ENCODE results near the gene TEDC1.

The TEDC1 gene

DNA sequence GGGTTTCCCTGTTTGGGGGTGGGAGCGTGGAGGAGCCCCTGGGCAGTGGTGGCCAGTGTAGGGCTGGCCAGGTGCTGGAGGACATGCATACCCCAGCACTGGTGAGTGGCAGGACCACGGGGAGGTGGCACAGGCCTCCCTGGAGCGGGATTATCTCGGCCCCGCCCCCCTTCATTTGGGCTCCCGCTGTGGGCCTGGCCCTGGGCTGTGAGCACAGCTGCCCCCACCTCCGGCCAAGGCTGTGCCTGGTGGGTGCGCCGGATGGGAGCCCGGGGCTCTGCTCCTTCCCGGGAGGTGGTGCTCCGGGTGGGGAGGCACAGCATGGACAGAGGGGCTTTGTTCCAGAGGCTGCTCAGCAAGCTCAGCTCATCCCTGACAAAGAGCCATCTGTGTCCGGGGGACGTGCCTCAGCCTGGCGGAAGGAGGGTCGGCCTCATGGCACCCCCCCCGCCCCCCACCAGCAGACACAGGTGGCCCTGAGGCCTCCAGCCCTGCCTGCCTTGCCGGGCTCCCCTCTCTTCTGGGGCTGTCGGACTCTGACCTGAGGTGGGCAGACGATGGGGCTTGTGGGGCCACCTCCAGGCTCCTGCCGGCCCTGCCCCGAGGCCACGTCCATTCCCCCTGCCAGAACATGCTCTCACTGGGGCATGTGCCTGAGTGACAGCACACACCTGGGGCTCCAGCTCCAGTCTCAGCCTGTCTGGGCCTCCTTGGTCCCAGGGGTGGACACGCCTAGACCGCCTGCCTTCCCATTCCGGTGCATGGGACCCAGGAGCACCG, 8.4 kb downstream of the TEDC1 start:
- DNase-seq, result no peak

DNA sequence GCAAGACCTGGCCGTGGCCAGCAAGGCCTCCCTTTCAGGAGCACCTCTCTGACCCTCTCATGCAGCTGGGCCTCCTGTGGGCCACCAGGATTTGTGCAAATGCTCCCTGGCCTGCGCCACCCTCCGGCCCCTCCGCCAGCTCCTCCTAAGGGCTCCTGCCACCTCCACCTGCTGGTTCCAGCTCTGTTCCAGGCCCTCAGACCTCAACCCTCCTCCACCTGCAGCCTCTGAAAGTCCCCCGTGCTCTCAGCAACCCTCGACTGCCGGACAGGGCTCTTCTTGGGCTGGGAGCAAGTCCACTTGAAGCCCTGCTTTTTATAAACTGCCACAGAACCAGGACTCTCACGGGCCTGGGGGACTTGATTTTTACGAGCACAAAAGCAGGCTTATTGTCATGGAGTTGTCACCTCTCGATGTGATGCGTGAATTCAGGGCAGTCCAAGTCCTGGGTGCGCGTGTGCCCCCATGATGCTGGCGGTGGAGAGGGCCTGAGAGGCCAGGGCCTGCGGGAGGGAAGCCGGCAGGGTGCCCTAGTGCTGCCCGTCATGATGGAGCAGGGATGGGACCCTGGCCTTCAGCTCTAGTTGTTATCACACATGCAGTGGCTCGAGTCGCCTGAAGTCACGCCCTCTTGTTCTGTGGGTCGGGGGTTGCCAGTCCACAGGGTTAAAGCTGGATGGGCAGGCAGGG, 9.1 kb downstream of the TEDC1 start:
- DNase-seq, result no peak

DNA sequence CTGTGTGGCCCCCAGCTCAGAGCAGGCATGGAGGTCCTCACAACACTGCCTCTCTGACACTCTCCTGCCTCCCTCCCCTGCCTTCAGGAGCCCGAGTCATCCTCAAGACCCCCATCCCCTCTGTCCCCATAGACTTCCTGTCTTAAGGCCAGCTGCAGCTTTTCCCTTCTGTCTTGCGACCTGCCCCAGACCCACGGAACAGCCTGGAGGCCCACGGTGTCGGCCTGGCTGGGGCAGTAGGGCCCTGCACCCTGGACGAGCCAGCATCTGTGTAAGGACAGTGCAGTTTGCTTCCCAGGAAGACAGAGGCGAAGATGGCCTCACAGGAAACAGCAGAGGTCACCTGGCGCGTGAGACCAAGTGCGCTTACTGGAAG, 9.7 kb downstream of the TEDC1 start:
- DNase-seq, result no peak

DNA sequence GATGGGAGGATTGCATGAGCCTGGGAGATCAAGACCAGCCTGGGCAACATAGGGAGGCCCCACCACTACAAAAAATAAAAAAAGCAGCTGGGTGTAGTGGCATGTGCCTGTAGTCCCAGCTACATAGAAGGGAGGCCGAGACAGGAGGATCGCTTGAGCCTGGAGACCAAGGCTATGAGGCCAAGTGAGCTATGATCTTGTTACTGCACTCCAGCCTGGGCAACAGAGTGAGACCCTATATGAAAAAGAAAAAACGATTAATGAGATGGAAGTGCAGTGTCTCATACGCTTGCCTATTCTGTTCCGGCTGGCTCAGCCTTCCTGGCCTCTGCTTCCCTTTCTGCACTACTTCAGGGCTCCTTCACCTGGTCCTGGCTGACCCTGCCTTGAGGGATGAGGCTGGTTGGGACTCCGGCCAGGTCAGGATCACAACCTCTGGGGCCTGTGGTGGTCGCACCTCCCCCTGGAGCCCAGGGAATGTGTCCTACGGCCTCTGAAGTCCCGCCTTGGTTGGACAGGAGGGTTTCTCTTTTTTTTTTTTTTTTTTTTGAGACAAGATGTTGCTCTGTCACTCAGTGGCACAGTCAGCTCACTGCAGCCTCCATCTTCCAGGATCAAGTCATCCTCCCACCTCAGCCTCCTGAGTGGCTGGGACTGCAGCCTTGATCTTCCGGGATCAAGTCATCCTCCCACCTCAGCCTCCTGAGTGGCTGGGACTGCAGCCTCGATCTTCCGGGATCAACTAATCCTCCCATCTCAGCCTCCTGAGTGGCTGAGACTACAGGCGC, 10.7 kb downstream of the TEDC1 start:
- no peak for DNase-seq

DNA sequence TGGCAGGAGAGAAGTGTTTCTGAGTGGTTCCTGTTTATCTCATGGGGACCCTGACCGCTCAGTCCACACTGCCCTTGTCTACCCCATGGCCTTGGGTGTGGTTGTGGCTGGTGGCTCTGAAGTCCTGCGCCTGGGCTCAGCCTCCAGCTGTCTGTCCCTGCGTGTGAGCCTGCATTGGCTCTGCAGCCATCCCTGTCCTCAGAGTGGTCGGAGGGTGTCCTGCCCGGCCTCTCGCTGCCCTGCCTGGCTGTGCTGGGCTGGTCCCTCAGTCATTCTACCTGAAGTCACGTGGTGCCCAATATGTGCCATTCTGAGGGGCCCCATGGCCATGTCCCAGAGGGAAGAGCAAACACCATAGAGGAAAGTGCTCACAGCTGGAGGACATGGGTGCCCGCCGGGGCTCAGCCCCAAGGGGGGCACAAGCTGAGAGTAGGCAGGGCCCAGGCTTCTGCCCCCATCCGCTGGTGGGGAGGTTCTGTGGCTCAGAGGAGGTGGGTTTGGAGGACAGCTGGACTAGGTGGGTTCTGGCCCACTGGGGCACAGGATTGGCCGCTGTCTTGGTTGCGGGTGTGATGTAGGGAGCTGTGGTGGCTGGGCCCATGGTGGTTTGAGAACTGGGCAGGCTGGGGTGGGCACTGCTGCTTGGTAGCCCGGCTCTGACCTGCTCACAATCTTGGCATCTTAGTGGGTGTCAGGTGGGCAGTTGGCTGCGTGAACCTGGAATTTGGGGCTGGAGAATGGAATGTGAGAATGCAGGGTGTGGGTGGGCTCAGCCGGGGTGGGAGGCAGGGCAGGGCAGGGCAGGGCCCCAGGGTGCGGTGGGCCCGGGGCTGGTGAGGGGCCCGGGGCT, 11.6 kb downstream of the TEDC1 start:
- no peak for DNase-seq

DNA sequence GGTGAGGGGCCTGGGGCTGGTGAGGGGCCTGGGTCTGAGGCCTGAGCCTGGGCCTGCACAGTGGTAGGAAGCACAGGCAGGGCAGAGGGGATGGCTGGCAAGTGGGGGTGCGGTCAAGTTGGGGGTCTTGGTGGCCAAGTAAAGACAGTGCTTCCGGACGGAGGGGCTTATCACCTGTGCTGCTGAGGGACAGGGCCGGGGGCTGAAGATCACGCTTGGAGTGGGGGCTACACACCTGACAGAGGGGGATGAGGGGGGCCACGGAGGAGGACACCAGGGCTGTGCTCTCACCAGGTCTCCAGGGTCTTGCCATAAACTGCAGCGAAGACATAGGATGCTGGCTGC, 12.2 kb downstream of the TEDC1 start:
- DNase-seq, result no peak

DNA sequence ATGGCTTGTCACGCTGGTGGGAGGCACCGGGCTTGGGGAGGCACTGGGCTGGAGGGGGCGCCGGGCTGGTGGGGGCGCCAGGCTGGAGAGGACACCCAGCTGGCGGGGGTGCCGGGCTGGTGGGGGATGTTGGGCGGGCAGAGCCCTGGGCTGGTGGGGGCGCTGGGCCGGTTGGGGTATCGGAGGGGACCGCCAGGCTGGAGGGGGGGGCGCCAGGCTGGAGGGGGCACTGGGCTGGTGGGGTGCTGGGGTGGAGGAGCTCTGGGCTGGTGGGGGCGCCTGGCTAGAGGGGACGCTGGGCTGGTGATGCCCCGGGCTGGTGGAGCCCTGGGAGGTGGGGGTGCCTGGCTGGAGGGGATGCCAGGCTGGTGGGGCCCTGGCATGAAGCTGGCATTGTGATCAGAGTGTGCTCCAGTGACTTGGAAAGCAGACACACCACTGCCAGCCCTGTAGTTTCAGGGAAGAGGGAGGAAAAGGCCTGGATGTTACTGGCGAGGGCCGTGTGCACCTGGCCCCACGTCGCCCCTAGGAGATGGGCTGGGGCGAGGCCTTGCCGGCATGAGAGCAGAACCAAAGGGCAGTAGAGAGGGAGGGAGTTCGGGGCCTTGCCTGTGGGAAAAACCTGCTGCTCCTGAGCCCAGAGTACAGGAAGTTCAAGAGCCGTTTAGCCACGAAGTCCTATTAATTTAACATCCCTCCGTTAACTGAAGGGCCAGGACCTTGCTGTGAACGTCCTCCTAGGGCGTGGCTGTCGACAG, 13.1 kb downstream of the TEDC1 start:
- DNase-seq, result no peak

DNA sequence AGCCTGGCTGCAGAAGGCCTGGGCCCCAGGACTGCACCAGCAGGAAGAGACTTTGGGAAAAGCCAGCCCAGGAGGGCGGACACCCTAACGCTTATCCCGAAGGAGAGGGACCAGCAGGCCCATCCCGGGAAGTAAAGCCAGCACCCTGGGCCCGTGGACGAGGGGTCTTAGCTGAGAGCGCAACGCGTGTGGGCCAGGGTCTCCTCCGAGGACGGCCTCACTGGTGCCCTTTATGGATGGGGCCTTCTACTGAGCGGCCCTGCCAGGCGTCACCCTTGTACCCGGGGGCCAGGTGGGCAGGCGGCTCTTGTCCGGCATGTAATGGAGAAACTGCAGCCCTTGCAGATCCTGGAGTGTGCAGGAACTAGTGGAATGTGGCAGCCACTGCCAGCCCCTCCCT, 14.1 kb downstream of the TEDC1 start:
- no peak for DNase-seq

DNA sequence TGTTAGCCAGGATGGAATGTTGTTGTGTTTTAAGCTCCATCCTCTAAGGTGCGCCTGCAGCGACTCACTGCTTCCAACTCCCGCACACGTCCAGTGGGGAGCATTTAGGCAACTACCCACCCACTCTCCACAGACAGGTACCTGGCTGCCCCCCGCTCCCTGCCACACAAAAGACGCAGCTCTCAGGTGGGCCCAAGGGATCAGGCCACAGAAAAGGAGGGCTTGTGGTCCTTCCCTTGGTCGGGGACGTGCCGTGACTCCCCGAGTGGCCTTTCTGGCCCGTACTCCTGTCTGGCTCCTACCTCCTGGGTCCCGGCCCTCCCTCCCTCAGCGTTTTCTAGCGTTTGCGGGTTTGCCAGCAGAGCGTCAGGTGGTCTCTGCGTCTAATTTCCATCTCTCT, 16.2 kb downstream of the TEDC1 start:
- no peak for DNase-seq

DNA sequence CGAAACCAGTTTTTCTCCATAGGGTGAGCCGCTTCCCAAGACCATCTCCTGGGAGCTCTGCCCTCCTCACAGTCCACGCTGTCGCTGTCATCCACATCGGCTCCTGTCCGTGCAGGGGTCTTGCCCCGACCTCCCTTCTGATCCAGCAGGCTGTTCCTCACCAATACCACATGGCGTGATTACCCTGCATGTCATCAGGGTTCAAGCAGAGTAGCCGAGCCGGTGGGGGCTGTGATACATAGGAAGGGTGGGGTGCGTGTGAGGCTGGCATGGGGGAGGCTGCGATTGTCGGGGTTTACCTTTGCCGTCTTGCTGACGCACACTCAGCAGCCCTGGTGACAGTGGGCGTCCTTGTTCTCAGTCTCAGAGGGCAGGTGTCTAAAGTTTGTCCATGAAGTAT, 17.0 kb downstream of the TEDC1 start:
- no peak for DNase-seq

DNA sequence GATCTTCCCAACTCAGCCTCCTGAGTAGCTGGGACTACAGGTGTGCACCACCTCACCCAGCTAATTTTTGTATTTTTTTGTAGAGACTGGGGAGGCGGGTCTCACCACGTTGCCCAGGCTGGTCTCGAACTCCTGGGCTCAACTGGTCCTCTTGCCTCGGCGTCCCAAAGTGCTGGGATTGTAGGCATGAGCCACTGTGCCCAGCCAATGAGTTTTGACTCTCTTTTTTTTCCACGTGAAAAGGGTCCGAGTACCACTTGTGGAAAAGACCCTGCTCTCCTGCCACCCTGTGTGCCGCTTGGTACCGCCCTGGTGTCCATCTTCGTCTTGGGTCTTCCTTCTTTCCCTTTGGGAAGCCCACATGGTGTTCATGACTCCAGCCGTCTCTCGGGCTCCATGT, 17.6 kb downstream of the TEDC1 start:
- no peak for DNase-seq

DNA sequence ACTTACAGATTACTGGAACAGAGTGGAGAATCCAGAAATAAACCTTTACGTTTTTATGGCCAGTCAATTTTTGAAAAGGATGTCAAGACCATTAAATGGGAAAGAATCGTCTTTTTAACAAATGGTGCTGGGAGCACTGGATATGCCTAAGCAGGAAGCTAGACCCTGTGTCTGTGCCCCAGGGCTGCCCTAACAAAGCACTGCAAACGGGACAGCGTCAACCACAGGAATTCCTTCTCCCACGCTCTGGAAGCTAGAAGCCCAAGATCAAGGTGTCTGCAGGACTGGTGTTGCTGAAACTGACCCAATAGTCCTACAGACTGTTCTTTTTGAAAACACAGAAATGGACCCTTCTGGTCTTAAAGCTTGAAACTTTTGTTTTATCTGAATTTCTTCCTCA, 26.1 kb downstream of the TEDC1 start:
- DNase-seq, result no peak

DNA sequence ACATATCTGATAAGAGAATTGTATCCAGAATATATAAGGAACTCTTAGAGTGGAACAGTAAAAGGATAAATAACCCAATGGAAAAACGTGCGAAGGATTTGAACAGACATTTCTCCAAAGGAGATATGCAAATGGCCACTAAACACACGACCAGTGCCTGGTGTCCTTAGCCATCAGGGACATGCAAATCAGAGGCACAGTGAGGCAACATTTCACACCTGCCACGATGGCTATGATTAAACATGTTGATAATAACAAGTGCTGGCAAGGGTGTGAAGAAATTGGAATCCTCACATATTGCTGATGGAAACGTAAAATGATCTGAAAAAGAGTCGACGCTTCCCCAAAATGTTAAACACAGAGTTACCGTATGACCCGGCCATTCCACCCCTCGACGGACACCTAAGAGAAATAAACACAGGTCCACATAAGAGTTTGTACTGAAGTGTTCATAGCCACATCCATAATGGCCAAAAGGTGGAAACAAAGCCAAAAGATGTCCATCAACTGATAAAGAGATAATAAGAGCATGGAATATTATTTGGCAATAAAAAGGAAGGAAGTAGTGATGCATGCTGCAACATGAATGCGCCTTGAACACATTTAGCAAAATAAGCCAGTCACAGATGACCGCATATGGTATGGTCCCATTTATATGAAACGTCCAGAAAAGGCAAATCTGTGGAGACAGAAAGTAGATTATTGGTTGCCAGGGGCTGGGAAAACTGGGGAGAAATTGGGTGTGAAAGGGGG, 29.1 kb downstream of the TEDC1 start:
- DNase-seq, result no peak

DNA sequence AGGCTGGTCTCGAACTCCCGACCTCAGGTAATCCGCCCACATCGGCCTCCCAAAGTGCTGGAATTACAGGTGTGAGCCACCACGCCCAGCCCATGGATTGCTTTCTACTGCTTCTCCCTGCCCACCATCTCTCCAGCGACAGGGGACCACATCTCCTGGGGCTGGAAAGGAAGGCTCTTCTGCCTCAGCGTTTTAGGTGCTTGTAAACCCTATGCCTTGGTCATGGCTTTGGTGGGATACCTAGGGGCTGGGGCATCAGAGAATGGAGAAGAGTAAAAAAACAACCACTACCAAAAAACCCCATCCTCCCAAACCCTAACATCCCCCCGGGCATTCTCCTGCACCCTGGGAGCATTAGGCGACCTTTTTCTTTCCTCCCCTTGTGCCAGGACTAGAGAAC, 34.3 kb downstream of the TEDC1 start:
- DNase-seq, result no peak

DNA sequence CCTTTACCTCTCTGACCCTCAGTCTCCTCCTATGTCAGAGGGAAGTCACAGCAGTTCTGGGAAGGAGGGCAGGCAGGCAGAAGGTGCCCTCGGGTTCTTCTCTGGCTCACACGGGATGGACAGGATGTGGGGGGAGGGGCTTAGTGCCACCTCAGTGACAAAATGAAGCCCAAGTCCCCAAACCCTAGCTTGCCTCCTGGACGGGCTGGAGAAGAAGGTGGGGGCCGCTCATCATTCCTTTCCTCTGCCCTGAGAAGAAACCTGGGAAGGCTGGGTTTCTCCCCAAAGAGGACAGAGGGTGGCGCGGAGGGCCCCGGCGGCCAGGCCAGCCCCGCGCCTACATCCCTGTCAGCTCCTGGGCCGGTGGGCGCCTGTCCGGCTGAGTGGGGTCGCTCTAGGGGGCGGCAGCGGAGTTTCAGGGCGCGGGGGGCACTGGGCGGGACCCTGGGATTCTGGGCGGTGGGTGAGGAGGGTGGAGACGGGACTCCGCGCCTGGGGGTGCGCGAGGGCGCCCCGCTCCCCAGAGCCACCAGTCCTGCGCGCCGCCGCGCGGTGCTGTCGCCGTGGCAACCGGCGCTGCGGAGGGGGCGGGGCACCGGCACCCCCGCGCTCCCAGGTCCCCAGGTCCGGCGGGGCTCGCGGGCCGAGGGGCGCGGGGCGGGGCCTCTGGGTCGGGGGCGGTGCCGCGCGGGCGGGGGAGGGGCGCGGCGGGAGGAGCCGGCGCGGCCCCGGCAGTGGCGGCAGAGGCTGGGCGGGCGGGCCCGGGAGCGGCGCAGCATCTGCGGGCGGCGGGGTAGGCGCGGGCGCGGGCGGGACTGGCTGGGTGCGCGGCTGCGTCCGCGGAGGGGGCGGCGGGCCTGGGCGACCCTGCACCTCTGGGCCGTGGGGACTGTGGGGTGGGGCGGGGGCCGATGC, 35.1 kb downstream of the TEDC1 start, which contains the start of gene TMEM121:
TSS of gene TMEM121 (plus strand) at position 723 of the 915 bp plus-strand sequence. CDS start 2,252 bp downstream, outside the sequence.
- no peak for DNase-seq

DNA sequence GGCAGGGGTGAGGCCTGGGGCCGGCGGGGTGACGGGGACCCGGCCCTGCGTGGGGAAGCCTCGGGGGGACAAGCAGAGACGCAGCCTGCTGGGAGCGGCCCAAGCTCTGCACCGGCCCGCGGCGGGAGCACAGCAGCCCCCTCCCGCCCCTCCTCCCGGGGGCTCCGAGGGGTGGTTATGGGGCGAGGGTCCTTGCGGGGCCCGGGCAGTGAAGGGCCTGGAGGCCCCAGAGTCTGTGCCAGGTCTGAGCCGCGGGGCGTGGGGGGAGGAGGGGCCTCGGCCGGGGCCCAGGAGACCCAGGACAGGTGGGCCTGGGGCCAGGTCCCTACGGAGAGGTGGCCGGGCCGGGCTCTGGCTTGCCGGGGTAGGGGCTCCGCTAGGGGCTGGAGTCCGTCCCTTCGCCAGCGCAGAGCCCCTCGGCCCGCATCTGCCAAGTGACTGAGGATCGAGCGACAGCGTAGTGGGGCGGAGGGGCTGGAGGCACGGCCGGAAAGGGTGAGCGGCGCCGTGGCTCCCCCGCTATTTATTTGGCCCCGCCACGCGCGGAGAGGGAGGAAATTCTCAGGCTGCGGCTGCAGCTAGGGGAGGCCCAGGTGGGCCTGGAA, 35.8 kb downstream of the TEDC1 start:
- no peak for DNase-seq

DNA sequence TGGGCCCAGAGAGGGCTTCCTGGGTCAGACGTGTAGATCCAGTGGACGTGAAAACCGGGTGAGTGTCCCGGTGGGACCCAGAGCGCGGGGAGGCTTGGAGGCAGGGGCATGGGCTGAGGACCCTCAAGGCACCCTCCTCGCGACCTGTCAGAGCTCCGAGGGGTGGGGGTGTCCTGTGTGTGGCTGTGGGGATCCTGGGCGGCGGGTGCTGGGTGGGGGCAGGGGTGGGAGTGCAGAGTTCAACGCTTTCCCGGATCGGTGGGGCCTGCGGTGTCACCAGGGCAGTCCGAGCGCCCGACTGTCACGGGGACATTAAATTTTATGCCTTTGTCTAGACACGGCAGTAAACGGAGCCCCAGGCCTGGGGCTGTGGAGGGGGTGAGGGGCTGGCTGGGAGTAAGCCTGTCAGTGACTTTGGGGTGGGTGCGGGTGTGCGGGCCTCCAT, 36.4 kb downstream of the TEDC1 start:
- DNase-seq, result no peak

DNA sequence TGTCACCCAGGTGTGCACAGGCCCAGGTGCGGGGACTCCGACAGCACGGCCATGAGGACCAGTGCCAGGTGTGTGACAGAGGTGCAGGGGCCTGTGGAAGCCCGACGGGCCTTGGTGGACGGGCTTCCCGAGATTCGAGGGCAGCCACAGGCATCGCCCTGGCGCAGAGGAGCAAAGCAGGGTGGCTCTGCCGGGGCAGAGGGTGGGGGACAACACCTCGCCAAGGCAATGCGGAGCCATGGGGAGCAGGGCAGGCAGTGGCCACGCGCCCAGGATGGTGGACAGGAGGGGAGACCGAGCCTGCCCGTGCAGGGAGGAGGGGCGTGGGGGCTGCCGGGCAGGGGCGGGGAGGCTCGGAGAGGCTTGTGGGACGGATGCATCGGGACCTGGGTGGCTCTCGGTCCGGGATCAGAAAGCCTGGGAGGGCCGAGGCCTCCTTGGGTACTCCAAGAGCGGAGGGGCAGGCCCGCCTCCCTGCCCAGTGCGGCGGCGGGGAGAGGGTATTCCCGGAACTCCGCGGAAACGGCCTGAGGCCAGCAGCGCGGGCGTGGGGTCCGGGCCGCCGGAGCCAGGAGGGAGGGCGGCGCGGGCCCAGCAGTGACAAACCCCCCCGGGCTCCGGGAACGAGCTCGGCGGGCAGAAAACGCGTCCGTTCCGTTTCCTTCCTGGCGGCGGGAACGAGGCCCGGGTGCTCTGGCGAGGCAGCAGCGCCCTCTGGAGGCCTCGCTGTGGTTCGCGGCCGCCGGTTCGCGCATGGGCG, 37.0 kb downstream of the TEDC1 start:
- DNase-seq, result no peak

Measured in NCI-H1417 treated with DMSO at 0.1 percent for 48 hours (cell line).